ACC112 (cell line): ENCODE data around the gene LRFN2.

Experiments used
- H2AFZ ChIP-seq: fragments of 200-600 bp; sonication (generic); one replicate; pipeline ENCODE4 v1.6.0; 2017; ENCODE audit warnings: antibody characterized with exemption, low read length; ENCODE audit not compliant: unreplicated experiment
- H3K27ac ChIP-seq: fragments of 200-600 bp; sonication (generic); 2 replicates; pipeline ENCODE4 v1.5.1; 2014; ENCODE audit warnings: low read depth, mild to moderate bottlenecking, antibody characterized with exemption, low read length, moderate library complexity
- H3K27me3 ChIP-seq: fragments of 200-600 bp; sonication (generic); 2 replicates; pipeline ENCODE4 v1.6.1; 2014; ENCODE audit warnings: mild to moderate bottlenecking, antibody characterized with exemption, low read length, moderate library complexity, mixed read lengths; ENCODE audit not compliant: insufficient read depth
- H3K36me3 ChIP-seq: fragments of 200-600 bp; sonication (generic); 2 replicates; pipeline ENCODE4 v1.6.1; 2016; ENCODE audit warnings: mild to moderate bottlenecking, antibody characterized with exemption, low read length, moderate library complexity, mixed read lengths; ENCODE audit not compliant: insufficient read depth
- H3K4me1 ChIP-seq: fragments of 200-600 bp; sonication (generic); one replicate; pipeline ENCODE4 v1.6.1; 2016; ENCODE audit warnings: low read length, mixed read lengths; ENCODE audit not compliant: insufficient read depth, unreplicated experiment, control insufficient read depth
- H3K4me3 ChIP-seq: fragments of 200-600 bp; sonication (generic); 2 replicates; pipeline ENCODE4 v1.5.1; 2014; ENCODE audit warnings: mild to moderate bottlenecking, low read depth, low read length
- H3K79me2 ChIP-seq: fragments of 200-600 bp; sonication (generic); one replicate; pipeline ENCODE4 v1.6.0; 2016; ENCODE audit warnings: low read length; ENCODE audit not compliant: control insufficient read depth, unreplicated experiment, insufficient read depth

Gene LRFN2

GRCh38 chr6:40520084-40520483 lies 67.1 kb downstream of the LRFN2 start:
- Histone ChIP-seq H3K27me3 (no peaks in the 10 kb centered on the region), H3K79me2 (no peaks in the 10 kb centered on the region), H3K27ac (no peak overlapping the region), H3K4me3 (no peak overlapping the region), H3K4me1 (no peaks in the 10 kb centered on the region), H2AFZ (no peak overlapping the region), H3K36me3 (no peaks in the 10 kb centered on the region)

- no peak overlapping the region for H2AFZ ChIP-seq
- H3K27ac ChIP-seq = no peak overlapping the region
- H3K36me3 ChIP-seq = no peaks in the 10 kb centered on the region
- no peaks in the 10 kb centered on the region for H3K27me3 ChIP-seq
- no peaks in the 10 kb centered on the region for H3K4me1 ChIP-seq
- no peaks in the 10 kb centered on the region for H3K79me2 ChIP-seq
- H3K4me3 ChIP-seq = no peak overlapping the region
These were observed 69.5 kb downstream of the LRFN2 start for GRCh38 chr6:40517654-40518053.

- no peaks in the 10 kb centered on the region for H3K27me3 ChIP-seq
- no peaks in the 10 kb centered on the region for H3K79me2 ChIP-seq
- H2AFZ ChIP-seq = no peak overlapping the region
- H3K36me3 ChIP-seq = no peaks in the 10 kb centered on the region
- H3K27ac ChIP-seq = no peak overlapping the region
- no peak overlapping the region for H3K4me3 ChIP-seq
- H3K4me1 ChIP-seq = no peaks in the 10 kb centered on the region
These were observed 70.7 kb downstream of the LRFN2 start for GRCh38 chr6:40516429-40516828.

GRCh38 chr6:40512340-40512739 lies 74.8 kb downstream of the LRFN2 start:
- Histone ChIP-seq H3K4me1 (no peaks in the 10 kb centered on the region), H3K27ac (no peak overlapping the region), H2AFZ (no peak overlapping the region), H3K36me3 (no peaks in the 10 kb centered on the region), H3K4me3 (no peak overlapping the region), H3K79me2 (no peaks in the 10 kb centered on the region), H3K27me3 (no peaks in the 10 kb centered on the region)

GRCh38 chr6:40511884-40512283 lies 75.3 kb downstream of the LRFN2 start:
- Histone ChIP-seq H3K4me1 (no peaks in the 10 kb centered on the region), H3K27ac (no peak overlapping the region), H3K36me3 (no peaks in the 10 kb centered on the region), H3K27me3 (no peaks in the 10 kb centered on the region), H2AFZ (no peak overlapping the region), H3K79me2 (no peaks in the 10 kb centered on the region), H3K4me3 (no peak overlapping the region)

- Histone ChIP-seq H3K79me2 (no peaks in the 10 kb centered on the region), H3K4me3 (no peak overlapping the region), H3K4me1 (no peaks in the 10 kb centered on the region), H3K27me3 (no peaks in the 10 kb centered on the region), H2AFZ (no peak overlapping the region), H3K27ac (no peak overlapping the region), H3K36me3 (no peaks in the 10 kb centered on the region)
These were observed 76.7 kb downstream of the LRFN2 start for GRCh38 chr6:40510442-40510841.

- Histone ChIP-seq H3K27me3 (no peaks in the 10 kb centered on the region), H2AFZ (no peak overlapping the region), H3K4me3 (no peak overlapping the region), H3K79me2 (no peaks in the 10 kb centered on the region), H3K27ac (no peak overlapping the region), H3K36me3 (no peaks in the 10 kb centered on the region), H3K4me1 (no peaks in the 10 kb centered on the region)
These were observed 77.4 kb downstream of the LRFN2 start for GRCh38 chr6:40509716-40510260.

GRCh38 chr6:40509086-40509485 lies 78.1 kb downstream of the LRFN2 start:
- Histone ChIP-seq H2AFZ (no peak overlapping the region), H3K36me3 (no peaks in the 10 kb centered on the region), H3K79me2 (no peaks in the 10 kb centered on the region), H3K4me3 (no peak overlapping the region), H3K27ac (no peak overlapping the region), H3K4me1 (no peaks in the 10 kb centered on the region), H3K27me3 (no peaks in the 10 kb centered on the region)

- Histone ChIP-seq H3K36me3 (no peaks in the 10 kb centered on the region), H2AFZ (no peak overlapping the region), H3K27me3 (no peaks in the 10 kb centered on the region), H3K4me3 (no peak overlapping the region), H3K27ac (no peak overlapping the region), H3K4me1 (no peaks in the 10 kb centered on the region), H3K79me2 (no peaks in the 10 kb centered on the region)
These were observed 80.2 kb downstream of the LRFN2 start for GRCh38 chr6:40506954-40507353.

GRCh38 chr6:40505191-40505810 lies 81.9 kb downstream of the LRFN2 start:
- H3K27ac ChIP-seq = no peak overlapping the region
- no peaks in the 10 kb centered on the region for H3K27me3 ChIP-seq
- no peak overlapping the region for H3K4me3 ChIP-seq
- H3K4me1 ChIP-seq = no peaks in the 10 kb centered on the region
- H3K79me2 ChIP-seq = no peaks in the 10 kb centered on the region
- H3K36me3 ChIP-seq = no peaks in the 10 kb centered on the region
- H2AFZ ChIP-seq = no peak overlapping the region

- no peaks in the 10 kb centered on the region for H3K36me3 ChIP-seq
- no peaks in the 10 kb centered on the region for H3K79me2 ChIP-seq
These were observed 82.9 kb downstream of the LRFN2 start for GRCh38 chr6:40504274-40504673.

More at GRCh38 chr6:40504274-40504673, 82.9 kb downstream of the LRFN2 start:
- Histone ChIP-seq H3K27me3 (no peaks in the 10 kb centered on the region), H3K4me3 (no peak overlapping the region), H2AFZ (no peak overlapping the region), H3K27ac (no peak overlapping the region), H3K4me1 (no peaks in the 10 kb centered on the region)
